Nephron (organoid): ENCODE results near the gene CGA.
"Not testable (repeated sequence)": the region's sequence is repeated elsewhere in the genome, so short reads cannot be mapped to it uniquely, and the experiment has no call there.

Source experiments
- H3K27ac Mint-ChIP-seq, 3 experiments: 2 replicates each; pipeline ENCODE4 v1.8.0; 2020; ENCODE audit warnings: mixed read lengths in 3 of 3, mild to moderate bottlenecking in 2 of 3, moderate library complexity in 1 of 3
- H3K27me3 Mint-ChIP-seq: 2 replicates; pipeline ENCODE4 v1.8.0; 2021; ENCODE audit warnings: low read depth, mild to moderate bottlenecking, moderate library complexity, mixed read lengths
- H3K36me3 Mint-ChIP-seq: 2 replicates; pipeline ENCODE4 v1.8.0; 2020; ENCODE audit warnings: low read depth, mixed read lengths
- H3K4me1 Mint-ChIP-seq: 2 replicates; pipeline ENCODE4 v1.8.0; 2020; ENCODE audit warnings: mixed read lengths
- H3K4me3 Mint-ChIP-seq, 3 experiments: 2 replicates each; pipeline ENCODE4 v1.8.0; 2020; ENCODE audit warnings: mild to moderate bottlenecking in 3 of 3, mixed read lengths in 3 of 3, moderate library complexity in 2 of 3
- H3K9me3 Mint-ChIP-seq: 2 replicates; pipeline ENCODE4 v1.8.0; 2020; ENCODE audit warnings: mixed read lengths
- CTCF ChIP-seq, 3 experiments: fragments of 200-600 bp; sonication (generic); IDR thresholded peaks; one replicate each; pipeline ENCODE4 v1.5.0; 2021; ENCODE audit warnings: antibody characterized with exemption in 3 of 3; ENCODE audit not compliant: unreplicated experiment in 3 of 3

The CGA gene

GRCh38 chr6:87095087-87095509, at the start of gene CGA:
TSS of gene CGA (minus strand) at chr6:87095106. CDS start at chr6:87088200, 6,906 bp downstream.
- Mint-ChIP-seq H3K4me1 (no peaks in the 10 kb centered on the region), H3K27ac (no peak within 1 kb of the TSS), H3K9me3 (no peaks in the 10 kb centered on the region), H3K4me3 (no peak within 1 kb of the TSS), H3K36me3 (no peaks in the 10 kb centered on the region), H3K27me3 (no peaks in the 10 kb centered on the region)
- TF ChIP-seq CTCF (IDR thresholded peaks at IDR 0.05; ENCODE audit: unreplicated experiment in 3 of 3), result no peak

- not testable (repeated sequence) for H3K27me3 Mint-ChIP-seq, H3K27ac Mint-ChIP-seq, H3K4me1 Mint-ChIP-seq
These were observed 45.0 kb upstream of the CGA start for GRCh38 chr6:87139927-87140326.

GRCh38 chr6:87139236-87139635, 44.3 kb upstream of the CGA start:
- Mint-ChIP-seq H3K4me3 (no peak overlapping the region), H3K27me3 (peaks cover 5% of the 10 kb centered on the region), H3K36me3 (no peaks in the 10 kb centered on the region), H3K4me1 (no peaks in the 10 kb centered on the region), H3K9me3 (peaks cover 10% of the 10 kb centered on the region), H3K27ac (no peak overlapping the region)
- TF ChIP-seq CTCF (IDR thresholded peaks at IDR 0.05; ENCODE audit: unreplicated experiment in 3 of 3), result peak in 2 of 3 experiments; percentile 6 to 42

More at GRCh38 chr6:87139927-87140326, 45.0 kb upstream of the CGA start:
- H3K4me3 Mint-ChIP-seq, H3K36me3 Mint-ChIP-seq, H3K9me3 Mint-ChIP-seq: not testable (repeated sequence)

- no peak overlapping the region for H3K4me3 Mint-ChIP-seq
- H3K4me1 Mint-ChIP-seq, result no peaks in the 10 kb centered on the region
- H3K9me3 Mint-ChIP-seq, result peaks cover 10% of the 10 kb centered on the region
- peaks cover 5% of the 10 kb centered on the region for H3K27me3 Mint-ChIP-seq
- H3K27ac Mint-ChIP-seq, result no peak overlapping the region
- no peaks in the 10 kb centered on the region for H3K36me3 Mint-ChIP-seq
- TF ChIP-seq CTCF (IDR thresholded peaks at IDR 0.05; ENCODE audit: unreplicated experiment in 3 of 3), result no peak
These were observed 42.1 kb upstream of the CGA start for GRCh38 chr6:87136963-87137362.

GRCh38 chr6:87127737-87128136, 32.8 kb upstream of the CGA start:
- Mint-ChIP-seq H3K4me3 (no peak overlapping the region), H3K36me3 (no peaks in the 10 kb centered on the region), H3K4me1 (no peaks in the 10 kb centered on the region), H3K27me3 (no peaks in the 10 kb centered on the region), H3K9me3 (no peaks in the 10 kb centered on the region), H3K27ac (no peak overlapping the region)
- TF ChIP-seq CTCF (IDR thresholded peaks at IDR 0.05; ENCODE audit: unreplicated experiment in 3 of 3), result no peak

GRCh38 chr6:87126501-87126900, 31.6 kb upstream of the CGA start:
- Mint-ChIP-seq H3K36me3 (no peaks in the 10 kb centered on the region), H3K4me3 (no peak overlapping the region), H3K27me3 (no peaks in the 10 kb centered on the region), H3K4me1 (no peaks in the 10 kb centered on the region), H3K27ac (no peak overlapping the region), H3K9me3 (peaks cover 7% of the 10 kb centered on the region)
- no peak for TF ChIP-seq CTCF (IDR thresholded peaks at IDR 0.05; ENCODE audit: unreplicated experiment in 3 of 3)
